ENCODE data around the gene CALHM3. TPM values are rescaled to one million over a fixed set of nuclear protein-coding genes. Genes with fewer than 3 reads are reported as not detected.
"Not testable (repeated sequence)": the region's sequence is repeated elsewhere in the genome, so short reads cannot be mapped to it uniquely, and the experiment has no call there.

CALHM3 gene
- 0.33 and 0.36 TPM in 2 replicates for polyA plus RNA-seq (2013)

- Histone ChIP-seq H2AK5ac (ENCODE audit: low read length) (peak within 1 kb of the TSS; percentile 44), H3K9me3 (ENCODE audit: insufficient read depth, low read depth, low read length) (no peaks in the 10 kb centered on the region), H3K4ac (ENCODE audit: low read depth, low read length) (no peak within 1 kb of the TSS), H4K91ac (ENCODE audit: low read depth, low read length) (no peak within 1 kb of the TSS), H3K4me2 (ENCODE audit: low read length) (no peak within 1 kb of the TSS), H2BK5ac (ENCODE audit: low read depth, low read length, poor library complexity) (no peak within 1 kb of the TSS), H4K8ac (ENCODE audit: low read depth, low read length) (no peak within 1 kb of the TSS), H3K4me3 (ENCODE audit: low read depth, low read length) (no peak within 1 kb of the TSS), H3K27me3 (ENCODE audit: insufficient read depth, low read length) (no peaks in the 10 kb centered on the region), H2AFZ (ENCODE audit: insufficient read depth, low read length, poor library complexity) (no peak within 1 kb of the TSS), H3K23ac (ENCODE audit: low read length) (no peak within 1 kb of the TSS), H3K4me1 (ENCODE audit: control insufficient read depth in 1 of 2, insufficient read depth in 2 of 2, low read length in 2 of 2) (peaks cover 2 to 3% of the 10 kb centered on the region in 2 experiments), H3K36me3 (ENCODE audit: control insufficient read depth in 1 of 2, insufficient read depth in 2 of 2, low read length in 2 of 2) (no peaks in the 10 kb centered on the region), H3K9ac (ENCODE audit: low read length) (no peak within 1 kb of the TSS), H3K79me2 (ENCODE audit: control insufficient read depth, insufficient read depth, low read length, poor library complexity) (no peaks in the 10 kb centered on the region), H3K79me1 (ENCODE audit: low read length) (no peaks in the 10 kb centered on the region), H3K27ac (ENCODE audit: low read depth, low read length) (no peak within 1 kb of the TSS), H4K12ac (ENCODE audit: low read depth, low read length) (no peak within 1 kb of the TSS), H2BK12ac (ENCODE audit: low read length) (no peak within 1 kb of the TSS), H3K14ac (ENCODE audit: low read length) (no peak within 1 kb of the TSS), H3K18ac (ENCODE audit: low read length) (no peak within 1 kb of the TSS), H2BK120ac (ENCODE audit: insufficient read depth, low read length, poor library complexity) (no peak within 1 kb of the TSS)
- no CpG with 5 or more reads among the region's 7 CpGs for WGBS (ENCODE audit: extremely low coverage, insufficient coverage, insufficient read length)
- DNase-seq = peak; percentile 50 to 70
Measured at GRCh38 chr10:103479135-103479534, at the start of gene CALHM3. CALHM3 (minus strand) TSS chr10:103479240; CDS start chr10:103479032, 208 bp downstream.

- Histone ChIP-seq H3K79me2 (ENCODE audit: control insufficient read depth, insufficient read depth, low read length, poor library complexity) (no peaks in the 10 kb centered on the region), H3K4me3 (ENCODE audit: low read depth, low read length) (no peak overlapping the region), H4K8ac (ENCODE audit: low read depth, low read length) (no peak overlapping the region), H3K27me3 (ENCODE audit: insufficient read depth, low read length) (no peaks in the 10 kb centered on the region), H4K91ac (ENCODE audit: low read depth, low read length) (no peak overlapping the region), H3K9ac (ENCODE audit: low read length) (no peak overlapping the region), H4K12ac (ENCODE audit: low read depth, low read length) (no peak overlapping the region), H3K36me3 (ENCODE audit: control insufficient read depth in 1 of 2, insufficient read depth in 2 of 2, low read length in 2 of 2) (no peaks in the 10 kb centered on the region), H3K27ac (ENCODE audit: low read depth, low read length) (no peak overlapping the region), H2BK5ac (ENCODE audit: low read depth, low read length, poor library complexity) (no peak overlapping the region), H3K9me3 (ENCODE audit: insufficient read depth, low read depth, low read length) (peaks cover 2% of the 10 kb centered on the region), H3K14ac (ENCODE audit: low read length) (no peak overlapping the region), H3K4me2 (ENCODE audit: low read length) (no peak overlapping the region), H3K23ac (ENCODE audit: low read length) (no peak overlapping the region), H3K79me1 (ENCODE audit: low read length) (peaks cover 3% of the 10 kb centered on the region), H3K18ac (ENCODE audit: low read length) (no peak overlapping the region), H3K4ac (ENCODE audit: low read depth, low read length) (no peak overlapping the region), H2BK120ac (ENCODE audit: insufficient read depth, low read length, poor library complexity) (peak overlapping the region; percentile 80), H3K4me1 (ENCODE audit: control insufficient read depth in 1 of 2, insufficient read depth in 2 of 2, low read length in 2 of 2) (no peaks in the 10 kb centered on the region), H2AFZ (ENCODE audit: insufficient read depth, low read length, poor library complexity) (no peak overlapping the region), H2BK12ac (ENCODE audit: low read length) (no peak overlapping the region), H2AK5ac (ENCODE audit: low read length) (no peak overlapping the region)
- peak in 1 of 2 donors; percentile 43 for DNase-seq
Measured at GRCh38 chr10:103528549-103528948, 49.5 kb upstream of the CALHM3 start.

DNA sequence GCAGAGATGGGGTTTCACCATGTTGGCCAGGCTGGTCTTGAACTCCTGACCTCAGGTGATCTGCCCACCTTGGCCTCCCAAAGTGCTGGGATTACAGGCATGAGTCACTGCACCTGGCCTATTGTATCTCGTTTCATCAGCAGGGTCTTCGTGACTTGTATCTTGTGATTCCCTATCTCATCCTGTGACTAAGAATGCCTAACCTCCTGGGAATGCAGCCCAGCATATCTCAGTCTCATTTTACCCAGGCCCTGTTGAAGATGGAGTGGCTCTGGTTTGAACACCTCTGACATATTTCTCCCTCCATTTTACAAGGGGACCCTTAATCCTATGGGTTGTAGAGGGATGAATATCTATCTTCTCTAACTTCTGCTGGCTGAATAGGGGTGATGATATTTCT lies 48.4 kb upstream of the CALHM3 start:
- peak overlapping the region; percentile 67 for H3K27ac ChIP-seq (ENCODE audit: low read depth, low read length)
- not testable (repeated sequence) for H4K12ac ChIP-seq (ENCODE audit: low read depth, low read length); H2BK12ac ChIP-seq (ENCODE audit: low read length); H3K79me1 ChIP-seq (ENCODE audit: low read length); H3K23ac ChIP-seq (ENCODE audit: low read length); H2BK120ac ChIP-seq (ENCODE audit: insufficient read depth, low read length, poor library complexity); H3K18ac ChIP-seq (ENCODE audit: low read length); H3K9me3 ChIP-seq (ENCODE audit: insufficient read depth, low read depth, low read length); H3K27me3 ChIP-seq (ENCODE audit: insufficient read depth, low read length); H3K9ac ChIP-seq (ENCODE audit: low read length); H3K79me2 ChIP-seq (ENCODE audit: control insufficient read depth, insufficient read depth, low read length, poor library complexity); H4K8ac ChIP-seq (ENCODE audit: low read depth, low read length); H2AFZ ChIP-seq (ENCODE audit: insufficient read depth, low read length, poor library complexity); H3K36me3 ChIP-seq (ENCODE audit: control insufficient read depth in 1 of 2, insufficient read depth in 2 of 2, low read length in 2 of 2); H3K14ac ChIP-seq (ENCODE audit: low read length); H3K4me2 ChIP-seq (ENCODE audit: low read length); H3K4me3 ChIP-seq (ENCODE audit: low read depth, low read length); H3K4ac ChIP-seq (ENCODE audit: low read depth, low read length); H3K4me1 ChIP-seq (ENCODE audit: control insufficient read depth in 1 of 2, insufficient read depth in 2 of 2, low read length in 2 of 2); H2AK5ac ChIP-seq (ENCODE audit: low read length)
- H2BK5ac ChIP-seq (ENCODE audit: low read depth, low read length, poor library complexity) = peak overlapping the region; percentile 71
- no CpG with 5 or more reads among the region's 2 CpGs for WGBS (ENCODE audit: extremely low coverage, insufficient coverage, insufficient read length)
- peak overlapping the region; percentile 59 for H4K91ac ChIP-seq (ENCODE audit: low read depth, low read length)
- peak; percentile 81 to 86 for DNase-seq

GRCh38 chr10:103525901-103526300 lies 46.9 kb upstream of the CALHM3 start:
- Histone ChIP-seq H3K9me3 (ENCODE audit: insufficient read depth, low read depth, low read length) (peaks cover 2% of the 10 kb centered on the region), H2BK5ac (ENCODE audit: low read depth, low read length, poor library complexity) (no peak overlapping the region), H3K23ac (ENCODE audit: low read length) (no peak overlapping the region), H3K27ac (ENCODE audit: low read depth, low read length) (no peak overlapping the region), H3K14ac (ENCODE audit: low read length) (no peak overlapping the region), H3K79me1 (ENCODE audit: low read length) (peaks cover 3% of the 10 kb centered on the region), H3K4me3 (ENCODE audit: low read depth, low read length) (no peak overlapping the region), H2BK120ac (ENCODE audit: insufficient read depth, low read length, poor library complexity) (no peak overlapping the region), H3K36me3 (ENCODE audit: control insufficient read depth in 1 of 2, insufficient read depth in 2 of 2, low read length in 2 of 2) (no peaks in the 10 kb centered on the region), H2BK12ac (ENCODE audit: low read length) (no peak overlapping the region), H2AFZ (ENCODE audit: insufficient read depth, low read length, poor library complexity) (no peak overlapping the region), H4K12ac (ENCODE audit: low read depth, low read length) (no peak overlapping the region), H3K4me1 (ENCODE audit: control insufficient read depth in 1 of 2, insufficient read depth in 2 of 2, low read length in 2 of 2) (no peaks in the 10 kb centered on the region), H3K4me2 (ENCODE audit: low read length) (no peak overlapping the region), H3K4ac (ENCODE audit: low read depth, low read length) (no peak overlapping the region), H4K91ac (ENCODE audit: low read depth, low read length) (no peak overlapping the region), H3K9ac (ENCODE audit: low read length) (no peak overlapping the region), H3K79me2 (ENCODE audit: control insufficient read depth, insufficient read depth, low read length, poor library complexity) (no peaks in the 10 kb centered on the region), H3K27me3 (ENCODE audit: insufficient read depth, low read length) (no peaks in the 10 kb centered on the region), H4K8ac (ENCODE audit: low read depth, low read length) (no peak overlapping the region), H2AK5ac (ENCODE audit: low read length) (no peak overlapping the region), H3K18ac (ENCODE audit: low read length) (no peak overlapping the region)
- no peak for DNase-seq
